IPS DF 4.7 (cell line): Measurements from ENCODE around the gene DCAF11.

Source experiments
- DNase-seq: peaks from one replicate; pipeline ENCODE4 v3.0.0-alpha.2; 2013; ENCODE audit warnings: low spot score; ENCODE audit errors: extremely low read depth

DCAF11 gene

GRCh38 chr14:24159777-24160498 is 45.4 kb downstream of the DCAF11 start:
- no peak for DNase-seq

- no peak for DNase-seq
Observed at GRCh38 chr14:24160499-24160849, 45.9 kb downstream of the DCAF11 start.

- peak; percentile 92 for DNase-seq
Observed at GRCh38 chr14:24160850-24161804, 46.5 kb downstream of the DCAF11 start, which contains the start of gene IRF9. IRF9 (plus strand) TSS chr14:24161265; CDS start chr14:24162145, 880 bp downstream.

- DNase-seq: no peak
Observed at GRCh38 chr14:24162093-24162492, 47.5 kb downstream of the DCAF11 start.

- no peak for DNase-seq
Observed at GRCh38 chr14:24164518-24164991, 50.0 kb downstream of the DCAF11 start.

- no peak for DNase-seq
Observed at GRCh38 chr14:24165785-24166184, 51.2 kb downstream of the DCAF11 start.

GRCh38 chr14:24167469-24168114 is 53.0 kb downstream of the DCAF11 start:
- DNase-seq: no peak

GRCh38 chr14:24171422-24172260 is 57.1 kb downstream of the DCAF11 start, which contains the start of gene REC8:
REC8 (plus strand) TSS chr14:24172080; CDS start chr14:24172553, 473 bp downstream.
- DNase-seq: no peak

GRCh38 chr14:24172261-24172860 is 57.8 kb downstream of the DCAF11 start:
- no peak for DNase-seq

- no peak for DNase-seq
Observed at GRCh38 chr14:24172871-24173281, 58.3 kb downstream of the DCAF11 start.
